Chondrocyte (in vitro differentiated cells): Measurements from ENCODE around the gene GYS1. TPM values are rescaled to one million over a fixed set of nuclear protein-coding genes. Genes with fewer than 3 reads are reported as not detected.
"Not testable (repeated sequence)": the region's sequence is repeated elsewhere in the genome, so short reads cannot be mapped to it uniquely, and the experiment has no call there.

Source experiments
- DNase-seq: peaks from one replicate; pipeline ENCODE4 v3.0.0; 2021; ENCODE audit warnings: mixed read lengths, low spot score
- H3K27ac Mint-ChIP-seq: one replicate; pipeline ENCODE4 v1.8.0; 2021; ENCODE audit warnings: mild to moderate bottlenecking, moderate library complexity, mixed read lengths; ENCODE audit not compliant: unreplicated experiment
- H3K27me3 Mint-ChIP-seq: 2 replicates; pipeline ENCODE4 v1.8.0; 2021; ENCODE audit warnings: low read depth, mixed read lengths
- H3K36me3 Mint-ChIP-seq: 2 replicates; pipeline ENCODE4 v1.8.0; 2021; ENCODE audit warnings: low read depth, mixed read lengths
- H3K4me1 Mint-ChIP-seq: 2 replicates; pipeline ENCODE4 v1.8.0; 2021; ENCODE audit warnings: low read depth, mild to moderate bottlenecking, mixed read lengths
- H3K4me3 Mint-ChIP-seq: one replicate; pipeline ENCODE4 v1.8.0; 2021; ENCODE audit warnings: mild to moderate bottlenecking, moderate library complexity, mixed read lengths; ENCODE audit not compliant: unreplicated experiment
- H3K9me3 Mint-ChIP-seq: 2 replicates; pipeline ENCODE4 v1.8.0; 2021; ENCODE audit warnings: low read depth, mixed read lengths
- total RNA-seq: library from RNA; stranded (reverse); gene quantifications from 3 replicates; pipeline ENCODE4 v1.2.1, GENCODE V29; 2021
- TF ChIP-seq, protein P1 (sequence below): fragments of 200-600 bp; sonication (generic); IDR thresholded peaks from 2 replicates; pipeline ENCODE4 v1.5.0; 2021; ENCODE audit warnings: antibody characterized with exemption, mild to moderate bottlenecking, moderate library complexity

Gene GYS1
- total RNA-seq, 1 donor from 2014 or later, result 51.1 TPM

DNA sequence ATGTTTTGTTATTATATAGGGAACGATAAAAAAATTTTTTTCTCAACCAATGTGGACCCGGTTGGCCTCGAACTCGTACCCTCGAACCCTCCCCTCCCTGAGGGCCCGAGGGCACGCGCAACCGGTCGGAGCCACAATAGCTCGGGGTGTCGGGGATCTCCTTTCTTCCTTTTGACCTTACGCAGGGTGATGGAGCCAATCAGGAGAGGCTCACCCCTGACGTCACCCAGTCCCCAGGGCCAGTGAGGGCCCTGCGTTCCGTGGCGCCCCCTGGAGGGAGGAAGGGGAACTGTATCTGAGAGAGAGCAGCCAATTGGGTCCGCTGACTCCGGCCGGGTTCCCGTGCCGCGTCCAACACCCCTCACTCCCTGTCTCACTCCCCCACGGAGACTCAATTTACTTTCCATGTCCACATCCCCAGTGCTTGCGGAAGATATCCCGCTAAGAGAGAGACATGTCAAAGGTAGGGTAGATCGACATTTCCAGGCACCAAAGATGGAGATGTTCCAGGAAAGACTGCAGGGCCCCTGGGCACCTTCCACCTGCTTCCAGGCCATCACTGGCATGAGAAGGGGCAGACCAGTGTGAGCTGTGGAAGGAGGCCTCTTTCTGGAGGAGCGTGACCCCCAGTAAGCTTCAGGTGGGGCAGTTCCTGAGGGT lies 38.7 kb upstream of the GYS1 start, which contains the start of gene CGB2:
TSS of gene CGB2 (plus strand) at position 249 of the 660 bp plus-strand sequence. CDS start at position 455, 206 bp downstream.
- not testable (repeated sequence) for H3K36me3 Mint-ChIP-seq, H3K27me3 Mint-ChIP-seq, H3K4me1 Mint-ChIP-seq, DNase-seq, H3K9me3 Mint-ChIP-seq, H3K4me3 Mint-ChIP-seq, H3K27ac Mint-ChIP-seq
- TF ChIP-seq, protein P1, sequence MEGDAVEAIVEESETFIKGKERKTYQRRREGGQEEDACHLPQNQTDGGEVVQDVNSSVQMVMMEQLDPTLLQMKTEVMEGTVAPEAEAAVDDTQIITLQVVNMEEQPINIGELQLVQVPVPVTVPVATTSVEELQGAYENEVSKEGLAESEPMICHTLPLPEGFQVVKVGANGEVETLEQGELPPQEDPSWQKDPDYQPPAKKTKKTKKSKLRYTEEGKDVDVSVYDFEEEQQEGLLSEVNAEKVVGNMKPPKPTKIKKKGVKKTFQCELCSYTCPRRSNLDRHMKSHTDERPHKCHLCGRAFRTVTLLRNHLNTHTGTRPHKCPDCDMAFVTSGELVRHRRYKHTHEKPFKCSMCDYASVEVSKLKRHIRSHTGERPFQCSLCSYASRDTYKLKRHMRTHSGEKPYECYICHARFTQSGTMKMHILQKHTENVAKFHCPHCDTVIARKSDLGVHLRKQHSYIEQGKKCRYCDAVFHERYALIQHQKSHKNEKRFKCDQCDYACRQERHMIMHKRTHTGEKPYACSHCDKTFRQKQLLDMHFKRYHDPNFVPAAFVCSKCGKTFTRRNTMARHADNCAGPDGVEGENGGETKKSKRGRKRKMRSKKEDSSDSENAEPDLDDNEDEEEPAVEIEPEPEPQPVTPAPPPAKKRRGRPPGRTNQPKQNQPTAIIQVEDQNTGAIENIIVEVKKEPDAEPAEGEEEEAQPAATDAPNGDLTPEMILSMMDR, result peak; percentile 68

DNA sequence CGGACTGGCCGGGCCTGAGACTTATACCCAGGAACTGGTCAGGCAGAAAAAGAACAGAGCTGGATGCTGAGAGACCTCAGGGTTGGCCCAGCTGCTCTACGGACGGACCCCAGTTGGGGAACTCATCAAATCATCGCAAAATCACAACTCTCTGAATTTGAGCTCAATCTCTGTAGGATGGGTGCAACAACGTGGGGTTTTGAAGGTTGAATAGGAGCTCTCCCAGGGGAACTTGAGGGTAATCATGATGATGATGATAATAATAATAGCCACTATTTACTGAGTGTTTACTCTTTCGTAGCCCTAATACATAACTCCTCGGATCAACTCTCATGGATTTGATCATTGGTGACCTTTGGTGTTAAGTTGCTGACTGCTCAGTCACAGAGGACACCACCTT lies 37.2 kb upstream of the GYS1 start:
- peaks cover 11% of the 10 kb centered on the region for H3K4me1 Mint-ChIP-seq
- H3K27me3 Mint-ChIP-seq, H3K27ac Mint-ChIP-seq, DNase-seq, H3K4me3 Mint-ChIP-seq, H3K9me3 Mint-ChIP-seq, H3K36me3 Mint-ChIP-seq: not testable (repeated sequence)

DNA sequence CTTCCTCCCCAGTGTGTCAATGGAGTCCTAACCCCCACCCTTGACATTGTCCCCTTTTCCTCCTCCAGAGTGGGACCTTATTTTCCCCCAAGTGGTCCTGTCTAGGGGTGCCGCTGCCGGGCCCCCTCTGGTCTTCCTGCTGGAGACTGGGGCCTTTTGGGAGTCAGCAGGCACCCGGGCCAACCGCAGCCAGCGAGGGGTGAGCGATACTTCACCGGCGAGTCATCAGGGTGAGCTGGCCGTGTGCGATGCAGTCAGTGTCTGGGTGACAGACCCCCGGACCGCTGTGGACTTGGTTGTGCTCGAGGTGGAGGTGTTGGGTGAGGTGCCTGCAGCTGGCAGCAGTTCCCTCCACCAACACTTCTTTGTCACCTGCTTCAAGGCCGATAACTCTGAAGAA lies 36.6 kb upstream of the GYS1 start:
- H3K27ac Mint-ChIP-seq, result peak overlapping the region; percentile 57
- not testable (repeated sequence) for DNase-seq, H3K4me3 Mint-ChIP-seq, H3K36me3 Mint-ChIP-seq, H3K9me3 Mint-ChIP-seq, H3K27me3 Mint-ChIP-seq
- peaks cover 14% of the 10 kb centered on the region for H3K4me1 Mint-ChIP-seq

DNA sequence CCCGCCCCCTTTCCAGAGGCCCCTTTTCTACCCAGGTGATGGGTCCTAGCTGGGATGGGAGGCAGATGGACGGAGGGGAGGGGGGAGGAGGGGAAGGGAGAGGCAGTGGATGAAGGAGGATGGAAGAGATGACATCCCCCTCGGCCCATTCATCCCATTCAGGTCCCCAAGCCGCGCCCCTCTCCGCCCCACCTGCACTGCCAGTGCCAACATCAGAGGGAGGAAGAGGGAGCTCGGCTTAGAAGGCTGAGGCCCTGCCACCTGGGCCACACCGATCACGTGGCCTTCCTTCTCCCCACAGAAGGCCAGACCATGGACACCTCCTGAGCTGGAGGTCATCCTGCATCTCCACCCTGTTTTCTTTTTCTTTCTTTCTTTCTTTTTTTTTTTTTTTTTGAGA lies 35.6 kb upstream of the GYS1 start:
- H3K4me1 Mint-ChIP-seq, result peaks cover 14% of the 10 kb centered on the region
- H3K36me3 Mint-ChIP-seq, H3K27ac Mint-ChIP-seq, H3K4me3 Mint-ChIP-seq, H3K9me3 Mint-ChIP-seq, H3K27me3 Mint-ChIP-seq, DNase-seq: not testable (repeated sequence)

DNA sequence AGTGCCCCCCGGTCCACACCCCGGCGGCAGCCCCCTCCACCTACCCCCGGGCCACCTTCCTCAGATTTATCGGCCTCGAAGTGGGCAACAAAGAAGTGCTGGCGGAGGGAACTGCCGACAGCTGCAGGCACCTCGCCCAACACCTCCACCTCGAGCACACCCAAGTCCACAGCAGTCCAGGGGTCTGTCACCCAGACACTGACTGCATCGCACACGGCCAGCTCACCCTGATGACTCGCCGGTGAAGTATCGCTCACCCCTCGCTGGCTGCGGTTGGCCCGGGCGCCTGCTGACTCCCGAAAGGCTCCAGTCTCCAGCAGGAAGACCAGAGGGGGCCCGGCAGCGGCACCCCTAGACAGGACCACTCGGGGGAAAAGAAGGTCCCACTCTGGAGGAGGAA lies 32.5 kb upstream of the GYS1 start:
- not testable (repeated sequence) for H3K36me3 Mint-ChIP-seq, H3K27me3 Mint-ChIP-seq, DNase-seq, H3K9me3 Mint-ChIP-seq, H3K27ac Mint-ChIP-seq, H3K4me3 Mint-ChIP-seq
- H3K4me1 Mint-ChIP-seq, result peaks cover 19% of the 10 kb centered on the region

DNA sequence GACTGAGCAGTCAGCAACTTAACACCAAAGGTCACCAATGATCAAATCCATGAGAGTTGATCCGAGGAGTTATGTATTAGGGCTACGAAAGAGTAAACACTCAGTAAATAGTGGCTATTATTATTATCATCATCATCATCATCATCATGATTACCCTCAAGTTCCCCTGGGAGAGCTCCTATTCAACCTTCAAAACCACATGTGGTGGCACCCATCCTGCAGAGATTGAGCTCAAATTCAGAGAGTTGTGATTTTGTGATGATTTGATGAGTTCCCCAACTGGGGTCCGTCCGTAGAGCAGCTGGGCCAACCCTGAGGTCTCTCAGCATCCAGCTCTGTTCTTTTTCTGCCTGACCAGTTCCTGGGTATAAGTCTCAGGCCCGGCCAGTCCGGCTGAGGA lies 32.0 kb upstream of the GYS1 start:
- not testable (repeated sequence) for H3K27ac Mint-ChIP-seq, H3K4me3 Mint-ChIP-seq, H3K9me3 Mint-ChIP-seq, H3K27me3 Mint-ChIP-seq, DNase-seq, H3K36me3 Mint-ChIP-seq
- H3K4me1 Mint-ChIP-seq, result peaks cover 19% of the 10 kb centered on the region

DNA sequence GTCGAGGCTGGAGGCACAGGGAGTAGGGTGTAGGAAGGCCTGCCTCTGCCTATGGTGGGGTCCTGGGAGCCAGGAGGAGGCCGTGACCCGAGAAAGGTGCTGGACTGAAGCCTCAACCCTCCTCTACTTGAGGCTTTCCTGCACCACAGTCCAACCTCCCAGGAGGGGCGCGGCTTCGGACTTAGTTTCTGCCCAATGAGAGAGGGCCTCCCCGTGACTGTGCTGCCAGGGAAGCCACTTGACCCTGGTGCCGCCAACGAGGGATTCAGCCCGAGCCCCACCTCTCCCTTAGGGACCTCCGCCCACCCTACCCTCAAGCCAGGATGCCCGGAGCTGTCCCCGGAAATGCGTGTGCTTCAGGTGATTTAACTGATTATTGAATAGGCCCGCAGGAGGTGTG lies 31.1 kb upstream of the GYS1 start, which contains the start of gene CGB3:
TSS of gene CGB3 (minus strand) at position 101 of the 400 bp plus-strand sequence. CDS start 362 bp downstream, outside the sequence.
- H3K27ac Mint-ChIP-seq, DNase-seq, H3K36me3 Mint-ChIP-seq, H3K9me3 Mint-ChIP-seq, H3K4me3 Mint-ChIP-seq, H3K27me3 Mint-ChIP-seq: not testable (repeated sequence)
- peaks cover 14% of the 10 kb centered on the region for H3K4me1 Mint-ChIP-seq

DNA sequence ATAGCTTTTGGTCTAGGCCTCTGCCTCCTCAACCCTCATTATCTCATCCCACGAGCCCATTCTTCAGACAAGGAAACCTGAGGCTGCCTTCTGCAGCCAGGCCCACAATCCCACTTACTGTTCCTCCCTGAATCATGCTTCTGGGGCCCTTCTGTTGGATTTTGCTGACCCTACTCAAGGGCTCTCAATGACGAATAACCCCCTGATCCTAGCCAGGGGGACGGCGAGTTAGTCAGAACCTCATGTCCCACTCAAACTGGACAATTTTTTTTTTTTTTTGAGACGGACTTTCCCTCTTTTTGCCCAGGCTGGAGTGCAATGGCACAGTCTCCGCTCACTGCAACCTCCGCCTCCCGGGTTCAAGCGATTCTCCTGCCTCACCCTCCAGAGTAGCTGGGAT lies 29.0 kb upstream of the GYS1 start:
- peaks cover 17% of the 10 kb centered on the region for H3K4me1 Mint-ChIP-seq
- no peak overlapping the region for H3K4me3 Mint-ChIP-seq
- H3K9me3 Mint-ChIP-seq, result no peaks in the 10 kb centered on the region
- peaks cover 4% of the 10 kb centered on the region for H3K27me3 Mint-ChIP-seq
- DNase-seq, result no peak
- TF ChIP-seq, protein P1, result no peak
- H3K27ac Mint-ChIP-seq, result no peak overlapping the region
- H3K36me3 Mint-ChIP-seq, result no peaks in the 10 kb centered on the region
